ENCODE data around the gene TVP23C.

Gene TVP23C

DNA sequence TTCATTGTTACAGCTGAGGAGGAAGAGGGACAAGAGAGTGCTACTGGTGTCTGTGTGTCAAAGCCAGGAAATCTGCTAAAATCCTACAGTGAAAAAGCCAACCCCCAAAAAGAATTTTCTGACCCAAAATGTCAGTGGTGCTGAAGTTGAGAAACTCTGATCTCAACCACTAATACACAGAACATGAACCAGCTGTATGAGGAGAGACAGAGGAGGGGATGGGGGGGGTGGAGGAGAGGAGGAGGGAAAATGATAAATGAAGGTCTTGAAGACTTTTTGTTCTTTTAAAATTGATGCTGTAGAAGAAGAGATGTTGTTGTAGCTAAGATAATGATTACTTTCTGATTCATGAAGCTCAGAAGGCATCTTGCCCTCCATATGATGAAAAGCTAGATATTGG, 68.5 kb downstream of the TVP23C start:
- DNase-seq, result no peak

DNA sequence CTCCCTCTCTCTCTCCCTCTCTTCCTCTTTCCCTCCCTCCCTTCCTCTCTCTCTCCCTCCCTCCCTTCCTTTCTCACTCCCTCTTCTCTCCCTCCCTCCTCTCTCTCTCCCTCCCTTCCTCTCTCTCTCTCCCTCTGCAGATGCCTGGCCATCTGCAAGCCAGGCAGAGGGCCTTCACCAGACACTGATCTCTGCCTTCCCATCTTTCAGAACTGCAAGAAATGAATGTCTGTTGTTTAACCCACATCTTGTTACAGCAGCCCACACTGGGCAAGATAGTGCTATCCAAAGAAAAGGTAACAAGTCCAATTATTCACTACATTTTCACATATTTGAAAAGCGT, 69.6 kb downstream of the TVP23C start:
- no peak for DNase-seq

DNA sequence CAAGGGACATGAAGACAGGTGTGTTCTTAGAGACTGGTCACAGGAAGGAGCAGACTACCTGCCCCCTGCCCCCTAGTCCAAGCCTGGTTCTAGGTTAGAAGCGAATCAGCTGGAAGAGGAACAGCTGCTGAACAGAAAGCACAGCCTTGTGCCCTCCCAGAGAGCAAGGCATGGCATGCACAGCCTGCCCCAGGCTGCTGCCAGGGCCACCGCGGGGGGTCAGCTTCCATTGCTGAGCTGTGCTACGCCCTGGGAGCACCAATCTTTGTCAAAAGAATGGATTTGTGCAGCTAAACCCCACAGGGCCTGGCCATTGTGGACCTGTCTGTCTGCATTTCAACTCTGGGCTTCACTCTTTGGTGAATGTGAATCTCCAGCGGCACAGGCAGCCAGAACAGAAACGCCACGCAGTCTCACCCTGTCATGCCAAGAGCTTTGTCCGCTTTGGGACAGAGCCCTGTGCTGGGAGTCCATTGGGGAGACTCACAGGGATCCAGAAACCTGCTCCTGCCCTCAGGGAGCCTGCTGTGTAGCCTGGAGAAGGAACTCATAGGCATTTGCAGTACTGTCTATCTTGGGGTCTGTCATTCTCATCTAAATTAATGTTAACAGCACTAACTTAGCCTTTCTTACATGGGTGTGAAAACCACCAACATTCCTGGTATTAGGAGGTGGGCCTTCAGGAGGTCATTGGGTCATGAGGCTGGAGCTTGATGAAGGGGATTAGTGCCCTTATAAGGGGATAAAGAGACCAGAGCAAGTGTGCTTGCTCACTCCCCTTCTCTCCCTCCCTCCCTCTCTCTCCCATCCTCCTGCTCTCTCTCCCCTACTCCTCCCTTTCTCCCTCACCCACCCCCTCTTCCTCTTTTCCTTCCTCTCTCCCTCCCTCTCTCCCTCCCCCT, 70.2 kb downstream of the TVP23C start:
- no peak for DNase-seq

DNA sequence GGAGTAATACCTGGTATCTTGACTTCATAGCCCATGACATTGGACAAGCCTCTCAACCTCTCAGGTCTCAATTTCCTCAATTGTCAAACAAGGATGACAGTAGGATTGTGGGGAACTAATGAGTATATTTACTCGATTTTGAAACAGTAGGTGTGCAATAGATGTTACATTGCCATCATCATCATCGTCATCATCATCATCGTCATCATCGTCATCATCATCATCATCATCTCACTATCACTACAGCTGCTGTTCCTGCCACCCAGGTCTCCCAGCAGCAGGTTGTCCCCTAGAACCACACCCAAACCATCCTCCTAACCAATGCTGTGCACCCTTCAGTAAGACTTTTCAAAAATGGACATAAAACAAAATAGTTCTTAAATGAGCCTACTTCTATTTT, 71.1 kb downstream of the TVP23C start:
- DNase-seq, result no peak

DNA sequence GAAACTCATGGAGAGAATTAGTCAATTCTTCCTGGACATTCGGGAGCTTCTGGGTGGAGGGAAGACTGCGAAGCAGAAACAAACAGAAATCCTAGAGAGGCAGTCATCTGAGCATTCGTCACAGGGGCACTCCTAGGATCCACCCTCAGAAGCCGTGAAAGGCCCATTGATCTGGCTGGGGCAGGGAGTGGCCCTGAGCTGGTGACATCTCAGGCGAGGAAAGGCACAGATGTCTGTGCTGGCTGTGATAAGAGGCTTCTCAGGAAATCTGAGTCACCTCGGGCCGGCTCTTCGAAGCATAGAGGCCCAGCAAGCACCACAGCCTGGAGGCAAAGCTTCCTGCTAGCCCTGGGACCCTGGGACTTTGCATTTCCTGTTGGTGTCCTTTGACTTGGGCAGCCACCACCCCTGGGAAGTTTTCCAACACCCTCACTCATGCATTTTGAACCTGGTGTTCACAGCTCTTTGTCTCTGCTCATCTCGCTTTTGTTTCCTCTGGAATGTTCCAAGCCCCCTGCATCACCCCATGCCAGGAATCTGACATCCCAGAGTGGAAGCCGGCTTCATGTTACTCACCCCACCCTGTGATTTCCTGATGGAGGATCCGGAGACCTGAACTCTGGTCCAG, 72.5 kb downstream of the TVP23C start:
- peak; percentile 47 for DNase-seq

DNA sequence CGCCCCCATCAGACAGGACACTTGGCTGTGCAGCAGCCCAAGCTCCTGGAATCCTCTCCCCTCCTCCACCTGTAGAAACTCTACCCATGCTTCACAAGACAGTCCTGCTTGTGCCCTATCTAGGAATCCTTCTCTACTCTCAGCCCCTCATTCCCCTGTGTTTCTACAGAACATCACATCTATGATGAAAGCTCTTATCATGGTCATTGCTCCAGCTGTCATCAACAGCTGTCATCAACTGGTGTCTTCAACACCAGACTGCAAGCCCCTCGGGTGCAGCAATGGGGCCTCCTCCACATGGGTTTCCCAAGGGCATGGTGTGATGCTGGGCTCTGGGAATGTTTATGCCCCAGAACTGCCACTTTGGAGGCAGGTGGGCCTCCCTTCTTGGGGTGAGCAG, 74.7 kb downstream of the TVP23C start:
- no peak for DNase-seq

DNA sequence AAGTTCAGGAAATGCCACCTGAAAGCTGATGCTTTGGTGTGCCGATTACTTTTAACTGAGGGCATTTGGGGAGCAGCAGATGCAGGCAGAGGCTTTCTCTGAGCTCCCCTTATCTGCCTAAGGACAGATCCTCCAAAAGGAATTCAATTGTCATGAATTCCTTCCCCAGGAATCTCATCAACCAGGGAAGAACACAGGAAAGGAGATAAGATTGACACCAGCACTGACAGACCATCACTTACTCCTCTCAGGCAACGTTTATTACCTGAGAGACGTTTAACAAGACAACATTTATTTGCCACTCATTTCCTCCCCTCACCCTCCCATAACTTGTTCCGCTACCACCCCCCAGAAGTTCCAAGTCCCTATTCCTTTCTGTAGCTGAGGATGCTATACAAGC, 78.2 kb downstream of the TVP23C start:
- no peak for DNase-seq

DNA sequence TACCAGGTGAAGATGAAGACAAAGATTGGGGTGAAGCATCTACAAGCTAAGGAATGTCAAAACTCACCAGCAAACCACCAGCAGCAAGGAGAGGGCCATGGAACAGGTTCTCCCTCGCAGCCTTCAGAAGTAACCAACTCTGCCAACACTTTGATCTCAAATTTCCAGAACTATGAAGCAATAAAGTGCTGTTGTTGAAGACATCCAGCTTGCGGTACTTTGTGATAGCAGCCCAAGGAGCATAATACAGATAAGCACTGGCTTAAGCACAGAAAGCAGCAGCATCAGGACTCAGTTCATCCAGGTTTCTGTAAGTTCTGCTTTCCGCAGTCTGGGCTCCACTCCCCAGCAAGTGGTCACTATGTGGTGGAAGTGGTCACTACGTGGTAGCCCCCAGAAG, 79.9 kb downstream of the TVP23C start:
- DNase-seq, result no peak

DNA sequence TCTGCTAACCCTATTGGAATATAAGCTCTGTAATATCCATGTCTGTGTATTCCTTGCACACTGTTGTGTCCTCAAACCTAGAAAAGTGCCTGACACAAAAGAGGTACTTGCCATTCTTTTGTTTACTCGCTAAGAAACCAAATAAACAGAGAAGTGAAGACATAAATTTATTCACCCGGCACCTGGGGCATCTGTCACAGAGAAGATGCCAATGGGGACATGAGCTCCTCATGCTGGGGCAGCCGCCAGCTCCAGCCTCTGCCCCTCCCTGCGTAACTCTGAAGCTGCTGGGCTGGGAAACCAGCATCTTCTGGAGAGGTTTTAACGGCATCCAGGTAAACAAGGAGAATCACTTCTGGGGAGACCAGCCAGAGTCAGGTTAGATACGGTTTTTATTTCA, 80.8 kb downstream of the TVP23C start:
- no peak for DNase-seq

DNA sequence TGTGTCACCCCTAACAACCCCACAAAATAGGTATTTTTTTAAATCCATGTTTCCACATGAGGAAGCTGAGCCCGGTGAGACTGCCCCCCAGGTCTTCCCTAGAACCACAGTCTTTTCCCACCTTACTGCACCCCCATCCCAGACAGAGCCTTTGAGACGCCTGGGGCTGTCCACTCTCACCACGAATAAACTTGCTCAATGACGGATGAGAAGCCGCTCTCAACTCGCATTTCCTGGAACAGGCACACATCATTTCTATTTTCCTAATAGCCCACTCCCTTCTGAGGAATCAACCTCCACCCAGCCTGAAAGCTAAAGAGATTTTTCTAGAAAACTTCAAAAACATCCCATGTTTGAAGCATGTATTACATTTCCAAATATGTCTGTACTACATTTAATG, 81.8 kb downstream of the TVP23C start:
- DNase-seq, result no peak

DNA sequence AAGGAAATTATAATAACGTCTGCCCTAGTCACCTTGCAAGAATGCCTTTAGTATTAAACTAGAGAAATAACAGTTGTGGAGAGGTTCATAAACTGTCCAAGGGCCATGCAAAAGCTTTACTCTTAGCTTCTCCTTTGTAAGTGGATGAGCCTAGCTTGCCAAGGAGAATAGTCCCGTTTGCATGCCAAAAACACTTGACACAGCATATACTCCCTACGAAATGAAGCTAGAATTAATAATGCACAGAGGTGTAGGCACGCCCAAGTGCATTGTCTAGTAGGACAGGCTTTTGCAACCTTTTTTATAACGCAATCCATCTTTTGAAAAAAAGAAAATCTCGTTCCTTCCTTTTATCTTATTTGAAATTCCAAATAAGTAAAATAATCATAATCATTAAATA, 83.1 kb downstream of the TVP23C start:
- DNase-seq, result no peak

DNA sequence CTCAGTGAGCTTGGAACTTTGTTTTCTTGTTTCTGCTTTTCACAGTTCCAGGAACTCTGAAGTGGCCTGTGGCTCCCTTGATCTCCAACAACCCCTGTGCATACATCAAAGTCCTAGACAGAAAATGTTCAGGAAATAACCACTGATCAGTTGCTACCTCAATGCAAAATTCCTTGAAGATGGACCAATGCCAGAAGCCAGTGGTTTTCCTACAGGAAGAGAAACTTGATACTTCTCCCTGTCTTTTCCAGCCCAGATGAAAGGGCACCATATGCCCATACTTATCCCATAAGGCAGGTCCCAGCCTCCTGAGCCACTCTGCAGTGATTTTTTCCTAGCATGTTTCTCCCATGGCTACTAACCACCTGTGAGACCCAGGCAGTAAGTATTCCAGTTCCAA, 83.6 kb downstream of the TVP23C start:
- no peak for DNase-seq

DNA sequence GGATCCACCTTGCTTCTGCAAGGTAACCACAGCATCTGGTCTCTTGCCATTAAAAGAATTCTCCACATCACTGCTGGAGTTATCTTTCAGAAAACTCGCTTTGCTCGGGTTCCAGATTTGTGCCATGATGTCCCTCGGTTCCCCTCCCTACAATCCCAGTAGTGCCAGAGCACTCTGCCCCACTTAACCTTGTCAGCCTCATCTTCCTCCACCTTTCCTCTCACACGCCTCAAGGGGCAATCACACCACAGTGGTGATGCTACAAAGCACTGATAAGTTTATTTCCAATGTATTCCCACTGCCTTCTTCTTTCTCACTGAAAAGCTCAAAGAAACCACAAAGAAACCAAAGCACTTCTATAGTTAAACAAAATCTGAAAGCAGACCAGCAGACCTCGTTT, 84.4 kb downstream of the TVP23C start:
- no peak for DNase-seq

DNA sequence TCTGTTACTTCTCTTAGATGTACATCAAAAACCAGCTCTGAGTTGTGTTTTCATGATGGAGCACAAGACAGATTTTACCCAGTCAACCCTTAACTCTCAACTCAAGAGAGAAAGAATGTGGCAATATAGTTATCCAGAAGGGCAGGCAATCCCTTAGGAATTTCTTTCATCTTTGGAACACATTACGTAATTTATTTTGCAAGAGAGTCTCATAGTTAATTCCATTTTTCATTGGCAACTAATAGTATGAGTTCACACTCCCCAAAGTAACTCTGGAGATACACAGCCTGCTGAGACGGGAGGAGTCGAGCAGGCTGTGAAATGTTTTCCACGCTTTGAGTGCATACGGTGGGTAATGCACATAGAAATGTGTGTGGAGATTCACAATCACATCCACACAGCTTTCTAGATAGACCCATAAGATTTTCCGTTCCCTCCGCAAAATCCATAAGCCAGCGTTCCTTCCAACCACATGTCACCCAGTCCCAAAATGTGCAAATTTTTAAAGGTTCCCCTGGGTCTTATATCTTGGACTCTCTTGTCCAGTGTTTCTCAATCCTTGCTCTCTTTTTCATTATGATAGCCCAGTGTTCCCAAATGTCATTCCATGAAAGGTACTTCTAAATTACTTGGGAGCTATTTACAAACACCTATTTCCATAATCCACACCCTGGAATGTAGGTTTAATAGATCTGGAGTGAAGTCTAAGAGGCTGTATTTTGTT, 87.5 kb downstream of the TVP23C start:
- no peak for DNase-seq

DNA sequence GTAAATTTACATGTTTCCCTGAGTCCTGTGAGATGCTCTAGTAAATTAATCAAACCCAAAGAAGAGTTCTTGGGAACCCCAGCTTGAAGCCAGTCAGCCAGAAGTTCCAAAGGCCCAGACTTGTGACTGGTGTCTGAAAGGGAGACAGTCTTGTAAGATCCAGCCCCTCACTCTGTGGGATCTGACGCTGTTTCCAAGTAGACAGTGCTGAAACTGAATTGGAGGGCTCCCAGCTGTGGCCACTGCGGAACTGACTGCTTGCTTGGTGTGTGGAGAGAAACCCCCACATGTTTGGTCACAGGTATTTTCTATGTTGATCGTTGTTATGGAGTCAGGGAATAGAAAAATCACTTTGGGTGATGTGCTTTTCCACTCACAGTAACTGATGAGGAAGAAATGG, 90.4 kb downstream of the TVP23C start:
- DNase-seq, result no peak

DNA sequence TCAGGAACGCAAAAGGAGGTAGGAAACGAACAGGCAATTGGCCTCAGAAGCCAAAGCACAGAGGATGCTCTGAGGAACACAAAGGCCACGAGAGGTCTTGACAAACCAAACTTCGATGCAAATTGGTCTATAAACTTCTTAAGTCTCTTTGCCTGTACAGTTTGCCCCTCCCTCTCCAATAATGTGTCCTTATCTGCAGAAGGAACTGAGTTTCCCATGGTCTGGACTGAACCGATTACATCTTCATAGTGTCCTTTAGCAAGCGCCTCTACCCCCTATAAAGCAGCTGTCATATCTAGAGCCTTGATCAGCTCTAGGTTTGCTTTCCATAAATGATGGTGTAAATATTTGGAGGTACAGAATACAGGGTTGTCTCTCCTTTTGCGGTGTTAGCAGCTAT, 92.7 kb downstream of the TVP23C start:
- no peak for DNase-seq

DNA sequence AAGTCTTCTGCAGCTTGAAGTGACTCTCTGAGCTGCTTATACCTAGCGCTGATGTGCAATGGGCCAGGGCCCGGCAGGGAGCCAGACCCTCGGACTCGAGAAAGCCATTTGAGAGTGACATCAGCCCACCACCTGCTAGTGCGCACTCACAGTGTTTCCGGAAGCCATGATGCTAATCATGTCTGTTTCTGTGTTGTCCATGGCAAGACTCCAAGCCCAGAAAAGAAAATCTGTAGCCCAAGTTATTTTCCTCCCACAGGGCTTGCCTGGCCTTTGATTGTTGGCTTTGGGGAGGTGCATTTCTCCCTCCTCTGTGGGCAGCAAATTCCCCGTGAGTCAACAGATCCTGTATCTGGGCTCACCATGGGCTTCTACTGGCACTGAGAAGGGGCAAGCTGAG, 94.0 kb downstream of the TVP23C start:
- no peak for DNase-seq

DNA sequence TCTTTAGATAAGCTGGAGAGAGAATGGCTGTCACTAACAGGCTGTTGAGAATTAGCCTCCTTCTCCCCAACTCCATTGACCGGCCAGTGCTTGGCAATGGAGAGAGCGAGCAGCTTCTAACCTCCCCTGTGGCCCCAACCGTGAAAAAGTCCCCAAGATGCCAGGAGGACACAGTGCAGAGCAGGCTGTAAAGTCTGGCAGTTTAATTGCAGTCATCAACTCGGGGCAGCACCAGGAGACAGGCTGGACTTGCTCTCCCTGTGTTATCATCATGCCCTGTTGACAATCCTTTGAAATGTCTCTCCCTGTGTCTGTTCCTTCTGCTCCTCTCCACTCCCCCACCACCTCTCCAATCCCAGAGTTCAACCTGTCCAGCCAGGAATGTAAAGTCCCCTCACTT, 95.2 kb downstream of the TVP23C start:
- no peak for DNase-seq

DNA sequence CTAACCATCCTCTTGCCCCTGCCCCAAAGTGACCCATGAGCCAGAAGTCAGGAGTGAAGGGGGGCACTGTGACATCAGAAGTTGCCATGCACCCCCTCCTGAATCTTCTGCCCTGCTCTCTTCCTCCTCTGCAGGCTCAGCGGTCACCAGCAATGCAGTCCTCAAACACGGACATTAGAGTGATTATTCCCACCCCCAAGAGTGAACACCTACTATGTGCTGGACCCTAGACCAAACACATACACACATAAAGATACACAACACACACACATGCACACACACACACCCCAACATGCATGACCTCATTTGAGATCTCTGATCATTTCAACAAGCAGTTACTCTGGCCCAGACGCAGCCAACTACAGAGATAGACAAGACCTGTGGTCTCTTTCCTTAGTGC, 95.7 kb downstream of the TVP23C start, which contains the start of gene CDRT4:
CDRT4 (minus strand) TSS at position 30 of the 400 bp plus-strand sequence. CDS start 27,383 bp downstream, outside the sequence.
- no peak for DNase-seq

DNA sequence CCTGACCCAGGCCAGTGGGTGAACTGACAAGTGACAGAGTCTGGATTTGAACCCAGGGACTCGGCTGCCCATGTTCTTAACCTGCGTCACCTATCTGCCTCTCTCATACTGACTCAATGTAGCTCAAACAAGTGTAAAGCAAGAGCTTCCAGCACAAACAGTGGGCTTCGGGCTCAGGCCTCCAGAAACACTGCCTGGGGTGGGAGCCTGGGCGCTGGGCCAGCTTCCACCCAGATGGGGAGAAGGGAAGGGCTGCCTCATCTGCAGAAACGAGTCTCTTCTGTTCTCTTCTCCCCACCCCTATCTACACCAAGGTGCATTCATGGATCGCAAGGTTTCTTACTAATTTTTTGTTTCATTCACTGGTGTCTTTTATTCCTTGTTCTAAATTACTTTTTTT, 97.2 kb downstream of the TVP23C start:
- no peak for DNase-seq

DNA sequence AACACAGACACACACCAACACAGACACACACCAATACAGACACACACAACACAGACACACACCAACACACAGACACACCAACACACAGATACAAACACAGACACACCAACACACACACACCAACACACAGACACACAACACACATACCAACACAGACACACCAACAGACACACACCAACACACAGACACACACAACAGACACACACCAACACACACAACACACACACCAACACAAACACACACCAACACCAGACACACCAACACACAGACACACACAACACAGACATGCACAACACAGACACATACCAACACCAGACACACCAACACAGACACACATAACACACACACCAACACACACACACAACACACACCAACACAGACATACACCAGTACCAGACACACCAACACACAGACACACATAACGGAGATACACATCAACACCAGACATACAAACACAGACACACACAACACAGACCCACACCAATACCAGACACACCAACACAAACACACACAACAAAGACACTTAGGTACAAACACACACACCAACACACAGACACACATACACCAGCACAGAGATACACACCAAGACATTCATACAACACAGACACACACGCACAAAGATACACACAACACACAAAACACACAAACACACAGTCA, 98.1 kb downstream of the TVP23C start:
- DNase-seq, result no peak

DNA sequence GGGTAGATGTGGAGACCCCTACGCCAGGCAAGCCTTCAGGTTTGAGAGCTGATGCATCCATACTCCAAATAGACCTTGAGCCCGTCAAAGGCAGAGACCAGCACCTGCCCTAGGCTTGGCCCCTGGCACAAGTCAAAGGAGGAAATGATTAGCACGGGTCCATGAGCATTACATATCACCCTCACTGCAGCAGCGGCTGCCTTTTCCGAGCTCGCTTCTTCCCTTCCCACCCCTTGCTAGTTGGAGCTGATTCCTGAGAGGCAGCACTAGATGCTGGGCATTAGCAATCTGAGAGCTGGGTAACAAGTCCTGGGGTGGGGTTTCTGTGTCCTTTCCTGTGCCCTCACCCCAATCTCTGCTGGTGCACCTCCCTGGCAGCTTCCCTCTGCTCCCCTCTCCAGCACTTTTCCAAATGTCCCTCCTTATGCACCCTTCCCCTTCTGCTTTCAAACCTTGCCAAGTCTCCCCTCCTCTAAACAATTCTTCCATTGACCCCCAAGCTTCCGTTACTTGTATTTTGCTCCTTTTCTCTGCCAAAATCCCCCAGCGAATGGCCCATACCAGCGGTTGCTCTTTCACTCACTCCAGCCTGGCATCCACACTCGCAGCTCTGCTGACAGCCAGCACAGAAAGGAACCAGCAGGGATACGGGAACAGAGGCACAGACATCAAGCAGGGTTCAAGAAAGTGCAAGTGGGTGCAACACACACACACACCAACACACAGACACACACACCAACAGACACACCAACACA, 98.9 kb downstream of the TVP23C start:
- DNase-seq, result no peak
